Suprapubic skin (tissue), 4 donors: ENCODE measurements around the gene ATP2A2.
"Not testable (repeated sequence)": the region's sequence is repeated elsewhere in the genome, so short reads cannot be mapped to it uniquely, and the experiment has no call there.

Source experiments
- CTCF ChIP-seq, 2 donors: fragments of 200-600 bp in 1 of 2; fragments of 450-650 bp in 1 of 2; sonication (generic) in 1 of 2; IDR thresholded peaks; one replicate each; pipeline ENCODE4 v1.5.1; 2016 to 2019; ENCODE audit warnings: antibody characterized with exemption in 2 of 2, mild to moderate bottlenecking in 1 of 2, moderate library complexity in 1 of 2
- EP300 ChIP-seq: sonication (generic); formaldehyde crosslinking; IDR thresholded peaks from one replicate; pipeline ENCODE4 v1.6.1; 2017; ENCODE audit warnings: antibody characterized with exemption
- POLR2A ChIP-seq, 2 donors: fragments of 450-650 bp; IDR thresholded peaks; one replicate each; pipeline ENCODE4 v1.6.1; 2017; ENCODE audit warnings: antibody characterized with exemption in 2 of 2, mild to moderate bottlenecking in 2 of 2, moderate library complexity in 2 of 2
- POLR2AphosphoS5 ChIP-seq, 3 donors: sonication (generic); formaldehyde crosslinking; IDR thresholded peaks; one replicate each; pipeline ENCODE4 v1.6.1; 2017; ENCODE audit warnings: antibody characterized with exemption in 3 of 3

DNA sequence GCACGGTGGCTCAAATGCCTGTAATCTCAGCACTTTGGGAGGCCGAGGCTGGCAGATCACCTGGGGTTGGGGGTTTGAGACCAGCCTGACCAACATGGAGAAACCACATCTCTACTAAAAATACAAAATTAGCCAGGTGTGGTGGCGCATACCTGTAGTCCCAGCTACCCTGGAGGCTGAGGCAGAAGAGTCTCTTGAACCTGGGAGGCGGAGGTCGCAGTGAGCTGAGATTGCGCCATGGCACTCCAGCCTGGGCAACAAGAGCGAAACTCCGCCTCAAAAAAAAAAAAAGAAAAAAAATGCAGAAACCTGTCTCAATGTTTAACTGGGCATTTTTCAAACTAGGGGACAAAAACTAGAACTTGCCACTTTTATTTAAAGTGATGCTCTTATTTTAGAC lies 59.2 kb downstream of the ATP2A2 start:
- TF ChIP-seq CTCF (IDR thresholded peaks at IDR 0.05); EP300; POLR2A (IDR thresholded peaks at IDR 0.05); POLR2AphosphoS5 (IDR thresholded peaks at IDR 0.05): not testable (repeated sequence)
